VCaP (cell line): Measurements from ENCODE around the gene FRK.

Experiments used
- H3K27ac ChIP-seq: fragments of 450-650 bp; 2 replicates; pipeline ENCODE4 v1.5.1; 2017
- TF ChIP-seq, protein P1 (sequence below): fragments of 450-650 bp; conservative IDR thresholded peaks from 2 replicates; pipeline ENCODE4 v1.5.1; 2017; ENCODE audit warnings: mild to moderate bottlenecking, moderate library complexity

The FRK gene

DNA sequence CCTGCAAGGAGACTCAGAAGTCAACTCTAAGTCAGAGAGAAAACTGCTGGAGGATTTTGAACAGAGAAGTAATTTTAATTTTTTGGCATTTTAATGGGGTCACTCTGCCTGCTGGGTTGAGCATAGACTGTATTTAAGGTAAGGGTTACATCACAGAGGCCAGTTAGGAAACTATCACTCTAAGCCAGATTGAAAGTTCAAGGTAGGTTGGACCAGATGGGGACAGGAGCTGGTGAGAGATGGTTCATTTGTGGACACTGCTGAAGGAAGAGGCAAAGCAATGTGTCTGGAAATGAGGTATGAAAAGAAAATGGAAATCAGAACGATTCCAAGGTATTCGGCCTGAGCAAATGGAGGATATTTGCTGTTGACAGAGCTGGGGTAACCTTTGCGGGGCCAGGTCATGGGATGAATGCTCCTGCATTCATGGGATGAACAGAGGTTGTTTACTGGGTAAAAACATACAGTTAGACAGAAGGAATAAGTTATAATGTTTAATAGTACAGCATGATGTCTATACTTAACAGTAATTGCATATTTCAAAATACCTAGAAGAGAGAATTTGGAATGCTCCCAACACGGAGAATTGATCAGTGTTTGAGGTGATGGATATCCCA is 26.9 kb downstream of the FRK start:
- H3K27ac ChIP-seq = no peak overlapping the region
- TF ChIP-seq, protein P1, sequence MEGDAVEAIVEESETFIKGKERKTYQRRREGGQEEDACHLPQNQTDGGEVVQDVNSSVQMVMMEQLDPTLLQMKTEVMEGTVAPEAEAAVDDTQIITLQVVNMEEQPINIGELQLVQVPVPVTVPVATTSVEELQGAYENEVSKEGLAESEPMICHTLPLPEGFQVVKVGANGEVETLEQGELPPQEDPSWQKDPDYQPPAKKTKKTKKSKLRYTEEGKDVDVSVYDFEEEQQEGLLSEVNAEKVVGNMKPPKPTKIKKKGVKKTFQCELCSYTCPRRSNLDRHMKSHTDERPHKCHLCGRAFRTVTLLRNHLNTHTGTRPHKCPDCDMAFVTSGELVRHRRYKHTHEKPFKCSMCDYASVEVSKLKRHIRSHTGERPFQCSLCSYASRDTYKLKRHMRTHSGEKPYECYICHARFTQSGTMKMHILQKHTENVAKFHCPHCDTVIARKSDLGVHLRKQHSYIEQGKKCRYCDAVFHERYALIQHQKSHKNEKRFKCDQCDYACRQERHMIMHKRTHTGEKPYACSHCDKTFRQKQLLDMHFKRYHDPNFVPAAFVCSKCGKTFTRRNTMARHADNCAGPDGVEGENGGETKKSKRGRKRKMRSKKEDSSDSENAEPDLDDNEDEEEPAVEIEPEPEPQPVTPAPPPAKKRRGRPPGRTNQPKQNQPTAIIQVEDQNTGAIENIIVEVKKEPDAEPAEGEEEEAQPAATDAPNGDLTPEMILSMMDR = no peak

DNA sequence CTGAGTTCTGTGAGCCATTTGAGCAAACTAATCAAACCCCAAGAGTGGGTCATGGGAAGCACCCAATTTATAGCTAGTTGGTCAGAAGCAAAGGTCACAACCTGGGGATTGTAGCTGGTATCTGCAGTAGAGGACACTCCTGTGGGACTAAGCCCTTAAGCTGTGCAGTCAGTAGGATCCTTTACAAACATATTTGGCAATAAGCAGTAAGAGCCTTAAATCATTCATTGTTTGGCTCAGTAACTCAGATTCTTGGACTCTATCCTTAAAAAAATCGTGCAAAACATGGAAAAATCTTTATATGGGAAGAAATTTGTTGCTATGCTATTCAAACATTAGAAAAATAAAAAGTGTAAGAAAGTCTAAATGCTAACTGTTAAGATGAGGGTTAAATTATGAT is 29.9 kb downstream of the FRK start:
- H3K27ac ChIP-seq = no peak overlapping the region
- TF ChIP-seq, protein P1 = no peak

DNA sequence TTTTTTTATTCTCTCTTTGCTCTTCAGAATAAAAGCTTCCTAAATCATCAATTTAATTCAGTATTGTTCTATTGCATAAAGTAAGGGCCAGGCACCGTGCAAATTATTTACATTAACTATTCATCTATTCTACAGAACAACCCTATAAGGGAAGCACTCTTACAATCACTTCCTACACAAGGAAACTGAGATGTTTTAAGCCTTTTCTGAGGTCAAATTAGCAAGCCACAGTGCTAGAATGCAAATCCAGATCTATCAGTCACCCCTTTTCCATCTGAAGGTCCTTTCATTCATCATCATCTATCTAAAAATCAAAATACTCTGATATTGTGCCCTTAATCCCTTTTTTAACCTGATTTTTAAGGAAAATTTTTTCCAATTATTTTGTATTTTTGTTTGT is 31.2 kb downstream of the FRK start:
- no peak overlapping the region for H3K27ac ChIP-seq
- TF ChIP-seq, protein P1 = no peak

DNA sequence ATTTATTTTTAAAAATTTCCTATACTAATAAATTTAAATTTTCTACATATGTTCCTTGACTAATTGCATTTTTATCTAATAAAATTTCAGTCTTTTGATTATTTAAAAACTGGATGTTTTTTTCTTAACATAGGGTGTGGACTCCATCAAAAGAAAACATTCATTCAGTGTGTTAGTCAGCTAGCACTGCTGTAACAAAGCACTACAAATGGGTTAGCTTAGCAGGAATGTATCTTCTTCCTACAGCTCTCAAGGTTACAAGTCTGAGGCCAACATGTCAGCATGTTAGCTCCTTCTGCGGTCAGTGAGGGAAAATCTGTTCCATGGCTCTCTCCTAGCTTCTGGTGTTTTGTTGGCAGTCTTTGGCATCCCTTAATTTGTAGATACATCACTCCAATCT is 32.5 kb downstream of the FRK start:
- H3K27ac ChIP-seq = no peak overlapping the region
- TF ChIP-seq, protein P1 = no peak

DNA sequence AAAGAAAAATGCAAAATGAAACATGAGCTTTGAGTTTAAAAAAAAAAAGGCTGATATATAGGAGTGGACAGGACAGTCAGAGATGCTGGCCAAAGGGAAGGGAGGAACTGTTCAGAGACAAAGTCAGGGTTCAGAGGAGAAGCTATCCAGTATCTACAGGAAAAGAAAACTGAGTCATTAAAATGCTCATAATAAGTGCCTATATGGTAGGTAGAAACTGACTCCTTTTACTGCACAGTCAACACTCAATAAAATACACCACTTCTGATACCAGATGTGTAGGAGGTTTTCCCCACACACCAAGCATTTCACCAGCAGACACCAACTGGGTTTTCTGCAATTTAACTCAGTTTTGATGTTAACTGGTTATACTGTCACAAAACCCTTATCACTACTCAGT is 32.9 kb downstream of the FRK start:
- TF ChIP-seq, protein P1 = no peak
- no peak overlapping the region for H3K27ac ChIP-seq

DNA sequence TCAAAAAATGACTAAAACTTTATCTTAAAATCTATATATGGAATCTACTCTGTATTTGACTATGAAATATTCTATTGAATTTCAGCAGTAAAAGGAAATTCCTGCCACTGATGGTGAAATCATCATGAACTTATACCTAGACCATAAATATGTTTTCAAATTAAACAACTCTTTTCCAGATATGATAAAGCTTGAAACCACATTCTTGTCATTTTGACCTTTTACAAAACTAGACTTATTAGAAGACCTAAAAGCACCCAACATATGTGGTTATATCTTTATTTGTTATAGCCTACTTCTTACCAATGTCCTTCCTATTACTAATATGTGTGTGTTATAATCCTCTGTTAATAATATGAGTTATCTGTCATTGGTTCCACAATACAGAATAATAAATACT is 35.3 kb downstream of the FRK start:
- TF ChIP-seq, protein P1 = no peak
- H3K27ac ChIP-seq = no peak overlapping the region

DNA sequence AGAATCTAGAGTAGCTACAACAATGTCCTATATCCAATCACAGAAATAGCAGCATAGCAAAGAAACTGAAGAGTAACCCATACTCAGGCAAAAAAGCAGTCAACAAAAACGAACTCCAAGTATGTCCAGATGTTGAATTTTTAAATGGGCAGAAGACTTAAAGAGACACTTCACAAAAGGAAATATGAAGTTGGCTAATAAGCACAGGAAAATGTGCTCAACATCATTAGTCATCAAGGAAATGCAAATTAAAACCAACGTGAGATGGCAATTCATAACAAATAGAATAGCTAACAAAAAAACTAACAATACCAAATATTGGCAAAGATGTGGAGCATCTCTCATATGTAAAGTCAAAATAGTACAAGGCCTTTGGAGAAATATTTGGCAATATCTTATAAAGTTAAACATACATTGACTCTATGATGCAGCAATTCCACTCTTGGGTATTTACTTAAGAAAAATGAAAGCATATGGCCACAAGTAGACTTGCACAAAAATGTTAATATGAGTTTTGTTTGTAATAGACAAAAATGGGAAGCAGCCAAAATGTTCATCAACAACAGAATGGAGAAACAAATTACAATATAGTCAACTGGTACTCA is 37.7 kb downstream of the FRK start:
- TF ChIP-seq, protein P1 = no peak
- H3K27ac ChIP-seq = no peak overlapping the region
